HG02840 (cell line): ENCODE data around the gene MITD1.
"Not testable (repeated sequence)": the region's sequence is repeated elsewhere in the genome, so short reads cannot be mapped to it uniquely, and the experiment has no call there.

Experiments
- ATAC-seq: cut with Tn5 transposase; IDR thresholded peaks from one replicate; pipeline ENCODE4 v1.9.1; 2021; ENCODE audit warnings: mild to moderate bottlenecking, moderate library complexity, moderate number of reproducible peaks; ENCODE audit not compliant: unreplicated experiment, low FRiP score

MITD1 gene

GRCh38 chr2:99180755-99181623 is at the start of gene MITD1, which contains the start of gene MRPL30:
Gene MITD1, minus strand, starts transcription at chr2:99181058. Its CDS starts 77 bp downstream, at chr2:99180981.
Gene MRPL30, plus strand, starts transcription at chr2:99181184. Its CDS starts 5,020 bp downstream, at chr2:99186204.
- ATAC-seq, result peak; percentile 88

DNA sequence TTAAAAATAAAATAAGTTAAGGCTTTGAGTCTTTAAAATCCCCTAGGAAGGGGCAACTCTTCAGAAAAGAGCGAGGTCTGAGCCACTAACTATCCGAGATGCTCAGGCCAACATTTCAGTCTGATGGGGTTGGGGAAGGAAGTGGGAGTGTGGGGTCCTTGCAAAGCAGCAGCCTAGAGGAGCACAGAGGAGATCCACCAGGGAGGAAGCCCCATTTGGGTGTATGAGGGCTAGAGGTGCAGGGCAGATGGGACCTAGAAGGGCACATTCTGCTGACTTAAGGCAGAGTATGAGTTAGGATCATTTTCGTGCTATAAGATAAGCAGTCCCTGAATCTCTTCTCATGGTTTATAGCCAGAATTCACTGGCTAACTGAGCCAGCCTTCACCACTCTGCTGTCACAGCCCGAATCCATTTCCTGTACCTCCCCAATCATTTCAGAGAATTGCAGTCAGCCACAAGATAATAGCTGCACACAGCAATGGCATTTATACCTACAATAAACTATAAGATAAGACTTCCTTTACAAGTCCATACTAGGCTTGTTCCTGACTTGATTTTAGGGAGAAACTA is 37.2 kb upstream of the MITD1 start:
- no peak for ATAC-seq

DNA sequence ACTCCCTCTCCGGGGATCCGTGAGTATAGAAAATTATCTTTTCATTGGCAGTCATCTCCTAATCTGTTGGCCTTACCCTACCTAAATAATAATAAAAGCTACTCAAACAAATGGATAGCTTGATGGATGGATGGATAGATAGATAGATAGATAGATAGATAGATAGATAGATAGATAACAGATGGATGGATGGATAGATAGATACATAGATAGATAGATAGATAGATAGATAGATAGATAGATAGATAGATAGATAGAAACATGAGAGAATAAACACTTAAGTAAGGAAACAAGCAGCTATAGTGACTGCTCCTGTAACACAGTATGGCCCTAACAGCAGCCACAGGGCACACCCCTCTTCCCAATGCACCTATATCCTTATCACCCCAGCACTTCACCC is 35.2 kb upstream of the MITD1 start:
- ATAC-seq, result no peak

- no peak for ATAC-seq
Observed at GRCh38 chr2:99205491-99205890, 24.6 kb upstream of the MITD1 start.

DNA sequence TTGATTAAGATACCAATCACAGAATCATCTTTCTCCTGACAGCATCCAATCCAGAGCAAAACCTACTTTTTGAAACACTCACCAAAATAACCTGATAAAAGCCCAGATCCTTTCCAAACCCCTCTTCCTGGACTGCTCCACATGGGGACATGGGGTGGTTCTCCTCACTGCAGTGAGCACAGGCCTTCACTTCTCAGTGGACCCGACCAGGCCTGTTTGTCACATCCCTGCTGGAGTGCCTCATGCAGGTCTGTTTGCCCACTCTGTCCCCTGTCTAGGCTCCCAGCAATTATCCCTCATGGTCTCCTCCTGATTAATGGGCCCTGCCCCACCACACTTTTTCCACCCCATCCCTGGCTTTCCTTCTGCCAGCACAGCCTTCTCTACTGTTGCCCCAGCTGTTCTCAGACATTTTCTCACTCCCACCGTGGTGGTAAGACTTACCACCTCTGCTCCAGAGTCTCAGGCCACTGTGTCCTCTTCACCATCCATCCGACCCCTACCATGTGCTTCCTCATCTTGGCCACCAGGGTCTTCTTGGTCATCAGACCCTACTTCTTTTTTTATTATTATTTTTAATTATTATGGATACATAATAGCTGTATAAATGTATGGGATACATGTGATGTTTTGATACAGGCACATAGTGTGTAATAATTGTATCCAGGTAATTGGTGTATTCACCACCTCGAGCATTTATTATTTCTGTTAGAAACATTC is 21.3 kb upstream of the MITD1 start:
- no peak for ATAC-seq

- ATAC-seq, result no peak
Observed at GRCh38 chr2:99200076-99200800, 19.4 kb upstream of the MITD1 start.

GRCh38 chr2:99198103-99198841 is 17.4 kb upstream of the MITD1 start:
- no peak for ATAC-seq

- not testable (repeated sequence) for ATAC-seq
Observed at GRCh38 chr2:99192364-99192763, 11.5 kb upstream of the MITD1 start.

- ATAC-seq, result no peak
Observed at GRCh38 chr2:99190548-99190947, 9.7 kb upstream of the MITD1 start.

- ATAC-seq, result no peak
Observed at GRCh38 chr2:99188357-99188756, 7.5 kb upstream of the MITD1 start.

DNA sequence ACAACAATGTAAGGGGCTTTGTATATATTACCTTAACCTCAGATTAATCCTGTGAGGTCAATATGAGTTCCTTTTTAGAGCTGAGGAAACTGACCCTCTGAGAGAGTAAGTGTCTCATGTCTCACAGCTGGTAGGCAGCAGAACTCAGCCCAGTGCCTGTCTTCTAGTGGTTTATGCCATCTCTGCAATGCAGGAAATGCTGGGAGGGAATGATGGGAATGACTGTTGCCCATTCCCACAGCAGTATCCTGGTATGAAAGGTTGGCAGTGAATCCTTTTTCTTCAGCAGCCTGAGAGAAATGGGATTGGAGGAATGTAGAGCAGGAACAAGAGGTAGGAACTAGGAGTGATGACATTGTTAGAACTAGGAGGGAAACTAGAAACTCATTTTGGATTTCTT is 6.2 kb upstream of the MITD1 start:
- ATAC-seq, result no peak

GRCh38 chr2:99184811-99185210 is 4.0 kb upstream of the MITD1 start:
- no peak for ATAC-seq

GRCh38 chr2:99183025-99183424 is 2.2 kb upstream of the MITD1 start:
- no peak for ATAC-seq

DNA sequence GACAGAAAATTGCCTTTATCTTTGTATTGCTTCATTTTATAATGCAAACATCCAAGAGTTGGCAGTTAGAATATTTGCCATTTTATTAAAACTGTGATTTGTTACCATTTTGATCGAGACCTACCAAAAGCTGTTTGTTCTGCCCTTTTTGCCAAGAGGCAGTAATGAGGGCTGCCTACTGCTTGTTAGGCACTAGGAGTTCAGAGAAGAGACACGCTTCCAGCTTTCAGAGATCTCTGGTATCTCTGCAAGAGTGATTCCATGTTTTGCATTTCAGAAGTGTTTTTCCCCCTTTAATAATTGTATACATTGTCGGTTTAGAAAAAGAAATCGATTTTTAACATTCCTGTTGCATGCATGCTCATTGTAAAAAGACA is 754 bp upstream of the MITD1 start:
- no peak for ATAC-seq

- ATAC-seq, result no peak
Observed at GRCh38 chr2:99171377-99172140, 9.3 kb downstream of the MITD1 start.

DNA sequence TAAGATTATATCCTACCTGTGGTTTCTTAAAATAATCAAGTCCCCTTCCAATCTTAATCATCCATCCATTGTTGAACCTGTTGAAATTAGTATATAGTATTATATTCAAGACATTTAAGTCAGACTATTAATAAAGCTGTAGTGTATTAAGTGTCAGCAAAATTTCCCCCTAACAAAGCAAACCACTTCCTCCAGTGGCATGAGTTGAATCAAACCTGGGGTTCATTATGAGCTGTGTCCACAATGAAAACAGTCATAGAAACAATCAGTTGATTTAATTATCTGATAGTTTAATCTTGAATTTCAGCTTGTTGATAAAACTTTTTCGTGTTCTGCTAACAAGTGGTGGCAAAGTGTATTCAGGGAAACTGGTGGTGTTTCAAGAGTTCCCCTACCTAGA is 11.3 kb downstream of the MITD1 start:
- ATAC-seq, result no peak

GRCh38 chr2:99166218-99166617 is 14.6 kb downstream of the MITD1 start:
- no peak for ATAC-seq

DNA sequence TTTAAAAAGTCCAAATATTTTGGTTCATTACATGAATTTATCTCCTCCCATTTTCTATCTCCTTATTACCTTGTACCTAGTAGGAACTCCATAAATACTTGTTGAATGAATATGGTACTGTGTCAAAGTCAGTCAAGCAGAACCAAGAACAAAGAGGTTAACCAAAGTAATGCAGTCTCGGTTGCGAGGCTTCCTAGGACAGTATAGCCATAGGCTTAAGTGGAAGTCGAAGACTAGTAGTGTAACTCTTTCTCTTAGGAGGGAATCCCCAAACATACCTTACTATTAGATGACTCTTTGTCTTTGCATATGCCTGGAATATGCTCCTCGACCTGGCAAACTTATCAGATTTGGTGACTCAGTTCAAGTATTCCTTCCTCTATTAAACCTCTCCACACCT is 21.3 kb downstream of the MITD1 start:
- ATAC-seq, result no peak

DNA sequence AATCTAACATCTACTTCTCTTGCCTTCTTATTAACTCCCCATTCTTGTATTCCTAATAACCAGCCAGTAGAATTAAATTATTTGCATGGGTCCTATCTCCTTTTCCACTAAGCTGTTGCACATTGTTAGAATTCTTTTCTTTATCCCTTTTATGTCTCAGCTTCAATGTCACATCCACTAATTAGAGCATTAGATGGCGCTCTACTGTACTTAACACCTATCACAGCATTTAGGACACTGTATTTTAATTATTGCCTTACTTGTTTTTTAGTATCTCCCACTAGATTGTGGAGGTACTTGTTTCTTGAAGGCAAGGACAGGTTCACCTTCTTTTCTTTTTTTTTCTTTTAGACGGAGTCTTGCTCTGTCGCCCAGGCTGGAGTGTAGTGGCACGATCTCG is 22.3 kb downstream of the MITD1 start:
- no peak for ATAC-seq
